WTC11 (cell line): ENCODE results near the gene MRTFA. TPM values are rescaled to one million over a fixed set of nuclear protein-coding genes. Genes with fewer than 3 reads are reported as not detected.

Experiments
- ATAC-seq: fragments of 200-7000 bp; cut with Tn5 transposase; 2 replicates; pipeline ENCODE4 v1.10.0; 2021; ENCODE audit warnings: mild to moderate bottlenecking, moderate library complexity
- CTCF ChIA-PET: fragments of 300-600 bp; sonication (Branson Sonifier 250); formaldehyde crosslinking; loops from one replicate; lab custom pipeline; 2021; ENCODE audit warnings: antibody characterized with exemption; lab: Charles Lee
- POLR2A ChIA-PET: fragments of 350-600 bp; sonication (Branson Sonifier 250); formaldehyde crosslinking; loops from one replicate; lab custom pipeline; 2021; ENCODE audit warnings: antibody characterized with exemption; lab: Charles Lee
- DNase-seq: peaks from one replicate; pipeline ENCODE4 v3.0.0; 2021; ENCODE audit warnings: low spot score
- H3K27ac Mint-ChIP-seq: 2 replicates; pipeline ENCODE4 v1.8.0; 2021; ENCODE audit warnings: mixed read lengths
- H3K27me3 Mint-ChIP-seq: 2 replicates; pipeline ENCODE4 v1.8.0; 2021; ENCODE audit warnings: low read depth, mild to moderate bottlenecking, moderate library complexity, mixed read lengths
- H3K36me3 Mint-ChIP-seq: 2 replicates; pipeline ENCODE4 v1.8.0; 2021; ENCODE audit warnings: mixed read lengths
- H3K4me1 Mint-ChIP-seq: 2 replicates; pipeline ENCODE4 v1.8.0; 2022; ENCODE audit warnings: mixed read lengths
- H3K4me3 Mint-ChIP-seq: 2 replicates; pipeline ENCODE4 v1.8.0; 2021; ENCODE audit warnings: mild to moderate bottlenecking, moderate library complexity, mixed read lengths
- H3K9me3 Mint-ChIP-seq: 2 replicates; pipeline ENCODE4 v1.8.0; 2021; ENCODE audit warnings: mixed read lengths
- ATF1 ChIP-seq: sonication (generic); formaldehyde crosslinking; IDR thresholded peaks from 2 replicates; pipeline ENCODE4 v1.8.1; 2023; ENCODE audit warnings: mild to moderate bottlenecking, moderate library complexity, missing genetic modification reagents
- ATF2 ChIP-seq: sonication (generic); formaldehyde crosslinking; IDR thresholded peaks from 2 replicates; pipeline ENCODE4 v1.8.1; 2022; ENCODE audit warnings: low read depth, missing genetic modification reagents, borderline replicate concordance
- ATF3 ChIP-seq: sonication (generic); formaldehyde crosslinking; conservative IDR thresholded peaks from 2 replicates; pipeline ENCODE4 v1.8.1; 2022; ENCODE audit warnings: mild to moderate bottlenecking, missing genetic modification reagents
- CREB1 ChIP-seq: sonication (generic); formaldehyde crosslinking; IDR thresholded peaks from 2 replicates; pipeline ENCODE4 v1.8.0; 2023; ENCODE audit warnings: mild to moderate bottlenecking, missing genetic modification reagents
- HMGXB4 ChIP-seq: sonication (generic); formaldehyde crosslinking; IDR thresholded peaks from 2 replicates; pipeline ENCODE4 v1.8.1; 2023; ENCODE audit warnings: mild to moderate bottlenecking, moderate library complexity, missing genetic modification reagents
- JAZF1 ChIP-seq: fragments of 250-450 bp; sonication (Bioruptor Pico); IDR thresholded peaks from 2 replicates; pipeline ENCODE4 v1.9.0; 2021; ENCODE audit warnings: moderate library complexity, mild to moderate bottlenecking, inconsistent platforms
- KAT7 ChIP-seq: sonication (generic); formaldehyde crosslinking; IDR thresholded peaks from 2 replicates; pipeline ENCODE4 v1.8.1; 2023; ENCODE audit warnings: missing genetic modification reagents, mild to moderate bottlenecking, borderline replicate concordance
- MYBL2 ChIP-seq: sonication (generic); formaldehyde crosslinking; IDR thresholded peaks from 2 replicates; pipeline ENCODE4 v1.8.1; 2023; ENCODE audit warnings: mild to moderate bottlenecking, moderate library complexity, missing genetic modification reagents
- NFATC4 ChIP-seq: fragments of 250-450 bp; sonication (Bioruptor Pico); IDR thresholded peaks from 2 replicates; pipeline ENCODE4 v1.9.0; 2021; ENCODE audit warnings: mild to moderate bottlenecking
- NFYB ChIP-seq: sonication (generic); formaldehyde crosslinking; conservative IDR thresholded peaks from 2 replicates; pipeline ENCODE4 v1.8.0; 2022; ENCODE audit warnings: low read depth, missing genetic modification reagents
- PRDM15 ChIP-seq: sonication (generic); formaldehyde crosslinking; IDR thresholded peaks from 2 replicates; pipeline ENCODE4 v1.8.0; 2022; ENCODE audit warnings: missing genetic modification reagents
- PREB ChIP-seq: sonication (generic); formaldehyde crosslinking; IDR thresholded peaks from 2 replicates; pipeline ENCODE4 v1.8.1; 2022; ENCODE audit warnings: mild to moderate bottlenecking, missing genetic modification reagents, moderate library complexity, borderline replicate concordance
- SP1 ChIP-seq: sonication (generic); formaldehyde crosslinking; conservative IDR thresholded peaks from 2 replicates; pipeline ENCODE4 v1.8.1; 2022; ENCODE audit warnings: missing genetic modification reagents
- TCF7 ChIP-seq: sonication (generic); formaldehyde crosslinking; IDR thresholded peaks from 2 replicates; pipeline ENCODE4 v1.8.0; 2022; ENCODE audit warnings: mild to moderate bottlenecking, low read depth, missing genetic modification reagents, moderate library complexity
- TP53 ChIP-seq: sonication (generic); formaldehyde crosslinking; IDR thresholded peaks from 2 replicates; pipeline ENCODE4 v1.8.1; 2023; ENCODE audit warnings: mild to moderate bottlenecking, missing genetic modification reagents
- ZNF121 ChIP-seq: sonication (generic); formaldehyde crosslinking; IDR thresholded peaks from 2 replicates; pipeline ENCODE4 v1.8.0; 2023; ENCODE audit warnings: missing genetic modification reagents
- ZNF219 ChIP-seq: sonication (generic); formaldehyde crosslinking; IDR thresholded peaks from 2 replicates; pipeline ENCODE4 v1.8.0; 2023; ENCODE audit warnings: missing genetic modification reagents, mild to moderate bottlenecking, borderline replicate concordance
- ZNF281 ChIP-seq: sonication (generic); formaldehyde crosslinking; IDR thresholded peaks from 2 replicates; pipeline ENCODE4 v1.8.0; 2023; ENCODE audit warnings: mild to moderate bottlenecking, missing genetic modification reagents
- ZNF396 ChIP-seq: fragments of 250-450 bp; sonication (Bioruptor Pico); IDR thresholded peaks from 2 replicates; pipeline ENCODE4 v1.8.0; 2021; ENCODE audit warnings: mild to moderate bottlenecking, moderate library complexity, borderline replicate concordance
- ZNF423 ChIP-seq: fragments of 250-450 bp; sonication (Bioruptor Pico); IDR thresholded peaks from 2 replicates; pipeline ENCODE4 v2.1.2; 2022; ENCODE audit warnings: mild to moderate bottlenecking, moderate library complexity
- ZNF671 ChIP-seq: fragments of 250-450 bp; sonication (Bioruptor Pico); IDR thresholded peaks from 2 replicates; pipeline ENCODE4 v1.8.0; 2021; ENCODE audit warnings: mild to moderate bottlenecking
- total RNA-seq: library from RNA; stranded (reverse); gene quantifications from 3 replicates; pipeline ENCODE4 v1.2.3, GENCODE V29; 2021

The MRTFA gene
- total RNA-seq, 1 experiment from 2014 or later: 48.4 TPM

GRCh38 chr22:40419718-40420117 is 216.8 kb downstream of the MRTFA start:
- TF ChIP-seq MYBL2 (CRISPR knock-in tag) (no peak), ATF2 (CRISPR knock-in tag) (no peak), ZNF281 (CRISPR knock-in tag) (no peak), ATF1 (CRISPR knock-in tag) (no peak), SP1 (CRISPR knock-in tag) (no peak)
- ATAC-seq (no peak), DNase-seq (no peak)
- Mint-ChIP-seq H3K27me3 (no peaks in the 10 kb centered on the region), H3K4me1 (no peaks in the 10 kb centered on the region), H3K36me3 (peaks cover 14% of the 10 kb centered on the region), H3K4me3 (no peak overlapping the region), H3K27ac (no peak overlapping the region), H3K9me3 (no peaks in the 10 kb centered on the region)
- ChIA-PET POLR2A (no interaction called here), CTCF (interaction anchor here (2.4 kb wide), 1 partner anchor 17 kb away, joined by 10 read pairs; no protein-coding TSS in a partner anchor)

- Mint-ChIP-seq H3K36me3 (peaks cover 14% of the 10 kb centered on the region), H3K27me3 (no peaks in the 10 kb centered on the region), H3K4me1 (no peaks in the 10 kb centered on the region)
- no peak for DNase-seq
- CTCF ChIA-PET: interaction anchor here (2.4 kb wide), 1 partner anchor 18 kb away, joined by 10 read pairs; no protein-coding TSS in a partner anchor
- TF ChIP-seq CREB1 (CRISPR knock-in tag) (no peak), JAZF1 (no peak), NFATC4 (CRISPR knock-in tag) (no peak), ATF3 (CRISPR knock-in tag) (no peak), ZNF671 (no peak), TCF7 (CRISPR knock-in tag) (no peak), PRDM15 (CRISPR knock-in tag) (no peak), TP53 (CRISPR knock-in tag) (no peak), NFYB (CRISPR knock-in tag) (no peak), KAT7 (CRISPR knock-in tag) (no peak), ZNF423 (no peak), ZNF396 (CRISPR knock-in tag) (no peak), MYBL2 (CRISPR knock-in tag) (no peak), HMGXB4 (CRISPR knock-in tag) (no peak), ZNF121 (CRISPR knock-in tag) (no peak), ZNF219 (CRISPR knock-in tag) (no peak), PREB (no peak)
- TF ChIP-seq, all 79 proteins: peak for 0
- Mint-ChIP-seq H3K4me3 (no peak overlapping the region), H3K27ac (no peak overlapping the region), H3K9me3 (no peaks in the 10 kb centered on the region)
- no peak for ATAC-seq
- POLR2A ChIA-PET: no interaction called here
Observed at GRCh38 chr22:40418366-40419201, 217.9 kb downstream of the MRTFA start.
